ENCODE data around the gene CASP4. TPM values are rescaled to one million over a fixed set of nuclear protein-coding genes. Genes with fewer than 3 reads are reported as not detected.
"Not testable (repeated sequence)": the region's sequence is repeated elsewhere in the genome, so short reads cannot be mapped to it uniquely, and the experiment has no call there.

The CASP4 gene
- total RNA-seq, 1 donor from 2014 or later: 13.9 TPM

DNA sequence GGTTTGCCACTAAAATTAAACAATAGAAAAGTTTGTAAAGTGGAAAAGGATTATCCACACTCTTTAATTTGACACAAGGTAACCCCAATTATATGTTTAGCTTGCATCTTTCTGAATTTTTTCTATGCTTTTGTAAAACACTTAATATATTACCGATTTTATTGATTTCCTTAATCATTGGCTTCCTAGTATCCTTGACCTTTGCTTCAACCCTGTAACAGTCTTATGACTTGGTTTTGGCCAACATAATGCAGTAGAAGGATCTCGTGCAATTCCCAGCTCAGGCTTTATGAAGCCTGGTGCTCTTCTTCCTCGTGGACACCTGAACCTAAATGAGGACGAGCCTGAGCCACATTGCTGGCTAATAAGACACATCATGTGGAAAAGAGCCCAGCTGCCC is 23.6 kb upstream of the CASP4 start:
- Histone ChIP-seq H3K27me3 (ENCODE audit: low read depth) (no peaks in the 10 kb centered on the region), H3K4me1 (no peaks in the 10 kb centered on the region), H3K27ac (replicated peaks) (no peak overlapping the region), H3K9me3 (replicated peaks) (peaks cover 28% of the 10 kb centered on the region), H3K4me3 (no peak overlapping the region), H3K36me3 (no peaks in the 10 kb centered on the region)
- intact Hi-C loops (cut with micrococcal nuclease): no loop called here
- TF ChIP-seq, protein P1, sequence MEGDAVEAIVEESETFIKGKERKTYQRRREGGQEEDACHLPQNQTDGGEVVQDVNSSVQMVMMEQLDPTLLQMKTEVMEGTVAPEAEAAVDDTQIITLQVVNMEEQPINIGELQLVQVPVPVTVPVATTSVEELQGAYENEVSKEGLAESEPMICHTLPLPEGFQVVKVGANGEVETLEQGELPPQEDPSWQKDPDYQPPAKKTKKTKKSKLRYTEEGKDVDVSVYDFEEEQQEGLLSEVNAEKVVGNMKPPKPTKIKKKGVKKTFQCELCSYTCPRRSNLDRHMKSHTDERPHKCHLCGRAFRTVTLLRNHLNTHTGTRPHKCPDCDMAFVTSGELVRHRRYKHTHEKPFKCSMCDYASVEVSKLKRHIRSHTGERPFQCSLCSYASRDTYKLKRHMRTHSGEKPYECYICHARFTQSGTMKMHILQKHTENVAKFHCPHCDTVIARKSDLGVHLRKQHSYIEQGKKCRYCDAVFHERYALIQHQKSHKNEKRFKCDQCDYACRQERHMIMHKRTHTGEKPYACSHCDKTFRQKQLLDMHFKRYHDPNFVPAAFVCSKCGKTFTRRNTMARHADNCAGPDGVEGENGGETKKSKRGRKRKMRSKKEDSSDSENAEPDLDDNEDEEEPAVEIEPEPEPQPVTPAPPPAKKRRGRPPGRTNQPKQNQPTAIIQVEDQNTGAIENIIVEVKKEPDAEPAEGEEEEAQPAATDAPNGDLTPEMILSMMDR (IDR thresholded peaks at IDR 0.05; ENCODE audit: borderline replicate concordance): no peak
- no peak for DNase-seq

DNA sequence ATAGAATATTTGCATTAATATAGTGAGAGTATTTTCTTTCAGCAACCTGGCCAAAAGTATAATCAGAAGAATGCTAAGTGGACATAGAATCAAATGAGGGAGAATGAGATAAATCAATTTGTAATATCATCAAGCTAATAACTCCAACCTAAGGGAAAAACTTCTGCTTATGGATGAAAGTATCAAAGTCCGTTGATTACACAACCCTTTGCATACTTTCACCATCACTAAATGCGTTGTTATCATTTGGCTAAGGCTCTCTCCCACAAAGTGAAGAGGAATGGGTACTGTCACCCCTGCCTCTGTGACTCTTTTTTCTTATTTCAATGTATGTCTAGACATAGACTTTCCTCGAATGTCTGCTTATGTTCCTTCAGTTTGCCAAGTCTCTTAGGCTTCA is 16.4 kb upstream of the CASP4 start:
- TF ChIP-seq, protein P1 (IDR thresholded peaks at IDR 0.05; ENCODE audit: borderline replicate concordance): no peak
- H3K4me1 ChIP-seq: no peaks in the 10 kb centered on the region
- no peaks in the 10 kb centered on the region for H3K36me3 ChIP-seq
- no peak overlapping the region for H3K27ac ChIP-seq (replicated peaks)
- H3K4me3 ChIP-seq: no peak overlapping the region
- intact Hi-C loops (cut with micrococcal nuclease): no loop called here
- no peaks in the 10 kb centered on the region for H3K27me3 ChIP-seq (ENCODE audit: low read depth)
- DNase-seq: no peak
- peaks cover 31% of the 10 kb centered on the region for H3K9me3 ChIP-seq (replicated peaks)

DNA sequence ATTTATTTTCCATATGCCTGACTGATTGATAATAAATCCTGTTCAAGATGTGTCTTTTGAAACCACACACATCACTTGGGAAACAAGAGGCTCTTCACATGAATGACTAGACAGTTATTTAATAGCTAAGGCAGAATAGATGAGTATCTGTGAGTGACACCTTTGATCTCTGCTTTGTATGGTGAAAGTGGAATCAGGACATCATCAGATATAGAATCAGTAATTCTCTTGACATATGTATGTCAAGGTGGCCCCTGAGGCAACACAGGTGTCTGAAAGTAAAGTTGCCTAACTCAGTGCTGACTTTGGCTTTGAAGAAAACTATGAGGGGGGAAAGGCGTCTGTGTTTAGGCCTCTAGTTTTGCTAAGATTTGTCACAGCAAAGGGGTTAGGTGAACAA is 11.5 kb upstream of the CASP4 start:
- H3K27ac ChIP-seq (replicated peaks): no peak overlapping the region
- H3K36me3 ChIP-seq: no peaks in the 10 kb centered on the region
- H3K4me3 ChIP-seq: no peak overlapping the region
- H3K27me3 ChIP-seq (ENCODE audit: low read depth): no peaks in the 10 kb centered on the region
- intact Hi-C loops (cut with micrococcal nuclease): no loop called here
- DNase-seq: no peak
- H3K4me1 ChIP-seq: no peaks in the 10 kb centered on the region
- TF ChIP-seq, protein P1 (IDR thresholded peaks at IDR 0.05; ENCODE audit: borderline replicate concordance): no peak
- H3K9me3 ChIP-seq (replicated peaks): peaks cover 5% of the 10 kb centered on the region

DNA sequence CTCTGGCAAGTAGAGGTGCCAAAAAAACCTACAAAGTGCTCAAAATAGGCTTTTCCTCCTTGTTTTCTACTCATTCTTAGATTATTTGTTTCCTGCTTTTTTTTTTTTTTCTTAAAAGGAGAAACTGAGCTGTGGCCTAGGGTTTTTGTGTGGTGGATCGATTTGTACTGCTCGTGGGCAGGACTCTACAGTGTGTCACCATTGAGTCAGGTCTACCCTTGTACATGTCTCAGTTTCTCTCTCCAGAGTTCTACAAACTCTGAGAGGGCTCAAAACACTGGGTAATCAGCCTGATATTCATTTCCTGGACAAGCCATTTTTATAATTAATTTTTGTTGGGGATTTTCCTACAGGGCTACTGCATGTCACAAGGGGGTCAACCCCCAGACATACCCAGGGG is 5.2 kb upstream of the CASP4 start:
- Histone ChIP-seq H3K36me3 (no peaks in the 10 kb centered on the region), H3K4me3 (no peak overlapping the region), H3K27ac (replicated peaks) (no peak overlapping the region), H3K9me3 (replicated peaks) (peaks cover 37% of the 10 kb centered on the region), H3K4me1 (peaks cover 8% of the 10 kb centered on the region), H3K27me3 (ENCODE audit: low read depth) (no peaks in the 10 kb centered on the region)
- intact Hi-C loops (cut with micrococcal nuclease): no loop called here
- DNase-seq: no peak
- TF ChIP-seq, protein P1 (IDR thresholded peaks at IDR 0.05; ENCODE audit: borderline replicate concordance): no peak

DNA sequence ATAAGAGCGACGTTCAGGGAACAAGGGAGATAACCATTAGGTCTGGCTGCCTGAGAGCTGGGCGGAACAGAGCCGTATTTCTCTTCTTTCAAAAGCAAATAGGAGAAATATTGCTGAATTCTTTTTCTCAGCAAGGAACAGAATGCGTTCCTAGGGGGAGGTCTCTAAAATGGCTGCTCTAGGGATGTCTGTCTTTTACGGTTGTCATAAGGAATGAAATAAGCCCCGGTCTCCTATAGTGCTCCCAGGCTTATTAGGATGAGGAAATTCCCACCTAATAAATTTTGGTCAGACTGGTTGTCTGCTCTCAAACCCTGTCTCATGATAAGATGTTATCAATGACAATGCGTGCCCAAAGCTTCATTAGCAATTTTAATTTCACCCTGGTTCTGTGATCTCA is 4.5 kb upstream of the CASP4 start:
- H3K36me3 ChIP-seq; H3K4me1 ChIP-seq; H3K27me3 ChIP-seq (ENCODE audit: low read depth); H3K27ac ChIP-seq (replicated peaks); H3K4me3 ChIP-seq; DNase-seq; intact Hi-C loops (cut with micrococcal nuclease): not testable (repeated sequence)
- H3K9me3 ChIP-seq (replicated peaks): peaks cover 37% of the 10 kb centered on the region

DNA sequence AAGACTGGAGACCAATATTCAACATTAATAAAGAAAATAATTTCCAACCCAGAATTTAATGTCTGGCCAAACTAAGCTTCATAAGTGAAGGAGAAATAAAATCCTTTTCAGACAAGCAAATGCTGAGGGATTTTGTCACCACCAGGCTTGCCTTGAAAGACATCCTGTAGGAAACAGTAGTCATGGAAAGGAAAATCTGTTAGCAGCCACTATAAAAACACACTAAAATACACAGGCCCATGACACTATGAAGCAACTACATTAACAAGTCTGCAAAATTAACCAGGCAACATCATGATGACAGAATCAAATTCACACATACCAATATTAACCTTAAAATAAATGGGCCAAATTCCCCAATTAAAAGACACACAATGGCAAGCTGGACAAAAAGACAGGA is 2.4 kb upstream of the CASP4 start:
- TF ChIP-seq, protein P1 (IDR thresholded peaks at IDR 0.05; ENCODE audit: borderline replicate concordance): no peak
- Histone ChIP-seq H3K27ac (replicated peaks) (no peak overlapping the region), H3K27me3 (ENCODE audit: low read depth) (no peaks in the 10 kb centered on the region), H3K4me3 (no peak overlapping the region), H3K36me3 (no peaks in the 10 kb centered on the region), H3K9me3 (replicated peaks) (peaks cover 37% of the 10 kb centered on the region), H3K4me1 (peaks cover 24% of the 10 kb centered on the region)
- intact Hi-C loops (cut with micrococcal nuclease): no loop called here
- no peak for DNase-seq

All from left ventricle myocardium inferior (tissue), 1 donor.